Stromal cell of bone marrow (primary cell): Measurements from ENCODE around the gene PHYKPL.

Source experiments
- DNase-seq: peaks from one replicate; pipeline ENCODE4 v3.0.0-alpha.2; 2012; ENCODE audit warnings: low read depth

PHYKPL gene

DNA sequence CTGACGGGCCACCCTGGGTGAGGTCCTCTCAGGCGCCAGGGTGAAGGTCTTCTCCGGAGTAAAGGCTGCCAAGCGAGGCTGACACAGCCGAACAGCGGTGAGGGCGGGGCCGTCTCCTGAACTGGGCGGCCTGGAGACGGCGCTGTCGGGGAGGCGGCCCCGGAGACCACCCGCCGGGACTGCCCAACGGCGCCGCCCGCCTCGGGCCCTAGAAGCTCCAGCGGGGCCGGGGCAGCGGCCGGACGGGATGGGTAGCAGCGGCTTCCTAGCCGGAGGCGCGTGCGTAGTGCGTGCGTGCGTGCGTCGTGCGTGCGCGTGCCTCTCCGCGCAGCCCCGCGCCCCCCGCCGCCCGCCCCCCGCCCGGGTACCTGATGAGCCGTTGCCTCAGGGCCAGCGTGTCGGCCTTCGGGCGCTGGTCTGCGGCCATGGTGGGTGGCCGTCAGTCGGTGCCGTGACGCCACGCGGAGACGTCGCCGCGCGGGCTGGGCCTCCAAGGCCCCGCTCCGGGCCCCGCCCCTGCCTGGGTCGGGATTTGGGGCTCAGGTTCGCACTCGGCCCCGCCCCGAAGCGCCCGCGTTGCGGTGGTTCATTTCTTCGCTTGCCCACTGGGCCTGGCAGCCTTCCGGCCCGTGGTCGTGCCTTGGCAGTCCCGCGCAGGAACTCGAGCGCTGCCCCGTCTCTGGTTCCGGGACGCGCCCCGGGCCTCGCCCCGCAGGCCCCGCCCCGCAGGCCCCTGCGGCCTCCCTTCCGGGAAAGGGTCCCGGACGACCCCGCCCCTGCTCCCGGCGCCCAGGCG is at the start of gene PHYKPL:
PHYKPL (minus strand) TSS at position 679 of the 796 bp plus-strand sequence; CDS start at position 427, 252 bp downstream.
- DNase-seq, result no peak

DNA sequence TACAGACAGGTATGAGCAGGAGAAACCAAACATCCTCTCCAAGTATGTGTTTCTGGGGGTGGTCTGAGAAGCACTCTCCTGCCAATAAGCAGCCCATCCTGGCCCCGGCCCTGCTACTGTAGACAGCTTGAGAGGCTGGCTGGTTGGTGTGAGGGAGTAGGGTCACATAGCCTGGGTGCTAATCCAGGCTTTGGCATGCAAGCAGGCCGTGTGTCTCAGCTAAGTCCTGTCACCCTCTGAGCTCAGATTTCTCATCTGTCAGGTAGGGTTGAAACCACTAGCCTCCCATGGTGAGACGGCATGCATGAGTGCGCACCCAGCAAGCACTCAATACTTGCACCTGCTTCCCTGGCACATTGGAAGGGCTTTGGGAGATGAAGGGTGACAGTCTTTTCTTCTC is 49.8 kb upstream of the PHYKPL start:
- DNase-seq, result no peak

DNA sequence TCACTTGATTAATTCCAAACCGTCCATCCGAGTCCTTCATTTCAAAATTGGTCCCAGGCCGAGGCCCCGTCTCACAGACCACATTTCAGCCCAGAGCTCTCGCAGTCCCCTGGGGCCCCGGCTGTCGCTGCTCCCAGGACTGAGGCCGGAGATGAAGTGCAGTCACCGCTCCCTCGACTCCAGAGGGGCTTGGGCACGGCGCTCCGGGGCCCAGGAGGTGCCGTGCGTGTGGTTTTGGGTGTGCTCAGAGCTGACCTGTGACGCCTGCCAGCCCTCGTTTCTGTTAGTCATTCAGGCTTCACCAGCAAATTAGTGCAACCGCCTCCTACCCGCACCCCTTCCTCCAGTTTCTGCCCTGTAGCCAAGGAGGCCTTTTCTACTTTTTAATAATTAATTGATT is 48.7 kb upstream of the PHYKPL start:
- DNase-seq, result no peak

DNA sequence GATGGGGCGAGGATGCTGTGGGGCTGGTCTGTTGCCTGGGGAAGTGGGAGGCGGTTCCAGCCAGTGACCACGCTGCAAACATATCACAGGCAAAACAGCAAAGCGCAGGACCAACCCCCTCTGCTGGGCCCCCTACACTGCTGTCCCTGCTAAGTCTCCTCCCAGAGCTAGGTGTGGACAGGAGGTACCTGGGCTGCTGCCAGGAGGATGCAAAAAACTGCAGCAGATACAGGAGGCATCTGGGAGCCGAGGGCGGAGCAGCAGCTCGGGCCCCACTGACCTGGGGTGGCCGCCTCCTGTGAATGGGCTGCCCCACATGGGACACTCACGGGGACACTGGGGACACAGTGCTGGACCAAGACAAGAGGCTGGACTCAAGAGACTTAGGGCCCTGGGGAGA is 48.0 kb upstream of the PHYKPL start:
- DNase-seq, result no peak

DNA sequence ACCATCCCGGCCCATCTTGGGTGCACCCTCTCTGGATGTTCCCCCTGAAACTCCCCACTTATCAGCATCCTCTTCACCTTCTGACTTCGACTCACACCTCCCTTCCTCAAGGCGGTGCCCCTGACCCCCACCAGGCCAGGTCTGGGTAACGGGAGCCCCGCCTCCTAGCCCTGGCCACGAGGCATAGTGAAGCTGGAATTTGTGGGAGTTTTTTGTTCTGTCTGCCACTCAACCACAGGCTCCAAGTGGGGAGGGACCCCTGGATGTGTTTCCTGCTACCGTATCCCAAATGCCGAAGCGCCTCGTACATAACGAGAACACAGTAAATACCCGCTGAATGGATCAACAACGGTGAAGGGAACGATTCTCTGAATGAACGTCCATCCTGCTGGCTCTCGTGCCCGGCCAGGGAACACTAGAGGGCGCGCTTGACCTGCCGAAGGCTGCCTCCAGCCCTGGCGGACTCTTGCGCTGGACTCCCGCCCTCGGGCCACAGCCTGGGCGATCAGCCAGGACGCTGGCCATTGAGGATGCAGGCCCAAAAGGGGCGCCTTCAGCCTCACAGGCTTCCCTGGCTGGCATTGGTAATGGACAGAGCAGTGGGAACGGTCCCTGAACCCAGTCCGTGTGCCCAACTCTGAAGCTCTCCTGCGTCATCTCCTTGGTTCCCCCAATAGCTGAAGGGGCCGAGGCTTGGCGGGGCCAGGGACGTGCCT is 47.3 kb upstream of the PHYKPL start:
- DNase-seq, result peak; percentile 37

DNA sequence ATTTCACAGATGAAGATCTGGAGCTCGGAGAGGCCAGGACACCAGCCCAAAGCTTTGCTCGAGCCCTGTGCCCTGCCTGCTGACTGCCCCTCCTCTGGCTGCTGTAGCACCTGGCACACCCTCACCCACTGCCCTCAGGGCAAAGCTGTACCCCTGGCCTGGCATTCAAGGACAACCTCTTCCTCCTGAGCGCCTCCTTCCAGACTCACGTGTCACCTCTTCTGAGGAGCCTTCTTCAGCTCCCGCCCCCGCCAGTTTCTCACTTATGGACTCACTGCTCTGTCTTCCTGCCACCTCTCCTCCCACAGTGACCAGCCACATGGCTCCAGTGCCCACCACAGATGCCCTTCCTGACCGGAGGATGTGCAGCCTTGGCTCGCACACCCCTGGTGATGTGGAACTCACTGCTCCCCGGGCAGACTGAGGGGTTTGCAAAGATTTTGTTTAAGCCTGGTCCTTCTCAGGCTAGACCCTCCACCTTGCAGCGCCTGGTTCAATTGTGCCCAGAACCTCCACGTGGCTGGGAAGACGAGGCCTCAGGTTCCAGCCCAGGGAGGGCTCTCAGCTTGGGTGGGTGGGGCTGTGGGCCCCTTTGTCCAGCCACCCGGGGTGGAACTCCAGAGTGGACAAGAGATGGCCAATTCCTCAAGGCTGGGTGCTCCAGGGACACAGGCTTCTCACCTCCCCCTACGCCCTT is 46.6 kb upstream of the PHYKPL start:
- DNase-seq, result no peak

DNA sequence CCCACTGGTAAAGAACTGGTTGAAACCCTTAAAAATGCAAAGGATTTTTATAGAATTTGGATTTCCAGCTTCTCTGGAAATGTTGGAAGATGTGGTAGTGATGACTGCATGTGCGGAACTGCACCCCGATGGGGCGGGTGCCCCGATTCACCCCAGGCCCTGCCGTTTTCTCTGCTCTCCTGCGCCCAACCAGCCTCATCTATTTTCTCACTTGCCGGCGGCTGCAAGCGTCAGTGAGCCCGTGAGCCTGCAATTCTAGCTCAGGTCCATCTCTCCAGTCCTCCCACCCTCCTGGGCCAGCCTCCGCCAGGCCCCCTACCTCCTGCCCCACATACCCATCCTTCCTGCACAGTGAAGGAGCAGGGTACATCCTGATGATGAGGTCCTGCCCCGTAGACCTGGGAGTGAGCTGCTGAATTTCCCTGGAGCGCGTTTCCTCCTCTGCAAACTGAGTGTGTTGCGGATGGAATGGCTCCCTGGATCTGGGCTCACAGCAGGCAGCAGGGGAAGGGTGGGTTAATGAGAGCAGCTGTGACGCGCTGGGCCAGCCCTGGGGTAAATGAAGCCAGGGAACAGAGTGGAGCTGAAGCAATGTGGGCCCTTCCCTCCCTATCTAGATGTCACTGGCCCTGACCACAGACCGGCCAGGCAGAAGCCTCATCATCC is 45.9 kb upstream of the PHYKPL start:
- DNase-seq, result no peak

DNA sequence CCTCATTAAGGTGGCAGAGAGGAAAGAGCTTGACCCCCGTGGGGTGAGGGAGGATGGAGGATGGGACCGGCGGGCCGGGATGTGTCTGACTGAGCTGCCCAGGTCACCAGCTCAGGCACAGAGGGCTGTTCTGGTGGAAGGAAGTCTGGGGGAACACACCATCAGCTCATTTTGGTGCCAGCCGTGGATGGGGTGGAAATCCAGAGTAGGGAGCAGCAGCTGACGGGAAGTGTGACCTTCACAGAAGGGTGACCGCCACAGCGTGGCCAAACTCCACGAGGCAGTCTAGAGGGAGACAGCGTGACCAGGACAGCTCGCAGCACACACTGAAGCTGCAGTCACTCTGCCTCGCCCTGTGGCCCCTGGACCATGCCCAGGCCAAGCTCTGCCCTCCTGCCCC is 45.3 kb upstream of the PHYKPL start:
- DNase-seq, result no peak

DNA sequence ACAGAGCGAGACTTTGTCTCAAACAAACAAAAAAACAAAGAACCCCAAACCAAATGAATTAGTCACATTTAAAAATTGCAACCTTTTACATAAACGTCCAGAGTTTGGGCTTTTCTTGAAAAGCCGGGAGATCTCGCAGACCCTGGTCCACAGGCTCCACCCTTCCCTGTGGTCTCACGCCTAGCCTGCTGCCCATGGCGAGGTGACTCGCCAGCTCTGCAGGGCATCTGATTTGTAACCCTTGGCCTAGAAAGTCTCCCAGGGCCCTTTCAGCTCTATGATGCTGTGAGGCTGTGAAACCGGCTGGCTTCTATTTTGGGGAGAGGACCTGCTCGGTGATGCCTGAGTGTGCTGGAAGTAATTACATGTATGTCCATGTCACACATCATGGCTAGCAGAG is 44.7 kb upstream of the PHYKPL start:
- no peak for DNase-seq

DNA sequence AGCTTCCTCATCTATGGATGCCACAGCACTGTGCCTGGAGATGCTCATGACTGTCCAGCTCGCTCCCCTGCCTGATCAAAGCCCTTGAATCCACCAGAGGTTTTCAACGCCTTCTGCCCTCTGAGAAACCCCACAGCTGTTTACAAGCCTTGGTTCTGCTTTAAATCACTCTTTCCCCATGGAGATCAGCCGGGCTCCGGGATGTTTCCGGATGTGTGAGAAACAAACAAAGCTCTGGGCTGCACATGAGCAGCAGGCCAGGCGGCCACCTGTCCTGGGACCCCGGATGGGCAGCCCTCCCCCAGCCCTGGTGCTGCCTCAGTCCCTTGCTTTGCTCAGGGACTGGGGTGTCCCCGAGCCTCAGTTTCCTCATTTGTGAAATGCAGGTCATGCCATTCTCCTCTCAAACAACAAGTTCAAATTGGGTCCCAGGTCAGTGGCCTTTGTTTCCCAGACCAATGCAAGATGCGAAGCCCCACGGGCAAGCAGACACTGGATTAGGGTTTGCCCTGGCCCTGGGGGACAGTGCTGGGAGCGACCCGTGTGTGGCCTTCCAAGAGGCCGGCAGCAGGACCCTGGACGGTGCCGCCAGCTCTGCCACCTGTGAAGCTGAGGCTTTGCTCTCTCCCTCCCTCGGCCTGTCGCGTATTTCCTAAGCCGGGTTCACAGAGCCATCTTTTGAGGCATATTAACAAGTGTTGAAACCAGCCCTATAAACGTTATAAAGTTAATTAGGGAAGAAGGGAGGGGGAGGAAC is 42.4 kb upstream of the PHYKPL start:
- no peak for DNase-seq

DNA sequence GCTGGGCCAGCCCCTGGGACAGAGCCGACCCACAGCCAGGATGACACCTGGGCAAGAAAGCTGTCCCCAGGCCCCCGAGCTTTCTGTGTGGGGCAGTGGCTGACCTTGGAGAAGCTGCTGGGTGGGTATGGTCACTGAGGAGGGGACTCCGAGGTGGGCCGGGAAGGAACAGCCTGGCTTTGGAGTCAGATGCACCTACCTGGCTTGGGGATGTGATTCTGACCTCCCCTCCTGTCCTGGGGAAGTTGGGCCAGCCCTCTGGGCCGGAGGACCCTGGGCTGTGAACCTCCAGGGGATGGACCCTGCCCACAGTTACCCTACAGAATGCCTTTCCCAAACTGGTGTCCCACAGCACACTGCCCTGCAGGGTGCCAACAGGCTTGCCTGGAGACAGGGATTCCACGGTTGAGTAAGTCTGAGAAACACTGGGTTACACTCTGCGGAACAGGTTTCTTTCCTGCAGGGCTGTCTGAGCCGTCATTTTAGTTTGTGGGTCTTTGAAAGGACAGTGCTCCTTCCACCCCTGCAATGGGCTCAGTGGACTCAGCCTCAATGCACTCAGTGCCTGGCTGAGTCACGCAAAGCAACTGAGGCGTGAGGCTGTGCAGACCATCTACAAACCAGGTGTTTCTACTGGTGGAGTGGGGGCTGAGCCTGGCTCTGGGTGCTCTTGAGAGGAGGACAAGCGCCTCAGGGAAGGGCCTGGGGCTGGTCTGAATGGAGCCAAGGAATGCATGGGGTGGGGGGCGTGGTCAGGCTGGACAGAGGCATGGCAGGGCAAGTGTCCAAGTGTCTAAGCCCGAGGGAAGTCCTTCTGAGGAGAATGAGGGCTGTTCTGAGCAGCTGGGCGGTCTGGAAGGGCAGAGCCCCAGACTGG is 41.3 kb upstream of the PHYKPL start:
- no peak for DNase-seq

DNA sequence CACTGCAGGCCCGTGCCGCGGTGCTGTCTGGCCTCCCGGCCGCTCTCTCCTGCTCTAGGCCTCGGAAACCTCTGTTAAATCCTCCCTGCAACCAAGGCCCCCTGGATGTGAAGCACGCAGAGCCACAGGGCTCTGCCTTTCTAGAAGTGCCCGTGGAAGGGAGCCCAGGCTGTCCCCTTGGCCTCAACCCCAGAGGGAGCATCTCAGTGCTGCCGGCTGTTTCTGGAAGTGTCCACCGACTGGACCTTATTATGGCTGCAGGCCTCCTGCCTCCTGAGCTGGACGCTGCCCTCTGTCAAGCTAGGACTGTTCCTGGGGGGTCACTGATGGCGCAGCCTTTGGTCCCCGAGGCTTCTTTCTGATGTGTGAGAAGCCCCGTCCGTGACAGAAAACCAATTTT is 40.4 kb upstream of the PHYKPL start:
- DNase-seq, result no peak

DNA sequence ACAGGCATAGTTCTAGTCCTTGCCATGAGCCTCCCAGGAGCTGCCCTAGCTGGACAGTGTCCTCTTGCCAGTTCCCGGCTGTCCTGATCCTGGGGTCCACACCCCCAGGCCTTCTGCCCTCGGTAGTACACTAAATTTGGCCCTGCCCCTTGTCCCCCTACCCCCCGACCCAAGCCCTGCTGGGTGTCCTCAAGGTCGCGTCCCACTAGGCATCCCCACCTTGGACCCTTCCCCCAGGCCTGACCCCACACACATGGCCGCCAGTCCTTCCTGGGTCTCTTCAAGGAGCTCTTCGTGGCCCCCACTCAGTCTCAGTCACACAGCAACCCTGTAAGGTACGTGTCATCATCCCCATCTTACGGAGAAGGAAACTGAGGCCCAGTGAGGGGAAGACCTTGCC is 40.0 kb upstream of the PHYKPL start:
- DNase-seq, result no peak

DNA sequence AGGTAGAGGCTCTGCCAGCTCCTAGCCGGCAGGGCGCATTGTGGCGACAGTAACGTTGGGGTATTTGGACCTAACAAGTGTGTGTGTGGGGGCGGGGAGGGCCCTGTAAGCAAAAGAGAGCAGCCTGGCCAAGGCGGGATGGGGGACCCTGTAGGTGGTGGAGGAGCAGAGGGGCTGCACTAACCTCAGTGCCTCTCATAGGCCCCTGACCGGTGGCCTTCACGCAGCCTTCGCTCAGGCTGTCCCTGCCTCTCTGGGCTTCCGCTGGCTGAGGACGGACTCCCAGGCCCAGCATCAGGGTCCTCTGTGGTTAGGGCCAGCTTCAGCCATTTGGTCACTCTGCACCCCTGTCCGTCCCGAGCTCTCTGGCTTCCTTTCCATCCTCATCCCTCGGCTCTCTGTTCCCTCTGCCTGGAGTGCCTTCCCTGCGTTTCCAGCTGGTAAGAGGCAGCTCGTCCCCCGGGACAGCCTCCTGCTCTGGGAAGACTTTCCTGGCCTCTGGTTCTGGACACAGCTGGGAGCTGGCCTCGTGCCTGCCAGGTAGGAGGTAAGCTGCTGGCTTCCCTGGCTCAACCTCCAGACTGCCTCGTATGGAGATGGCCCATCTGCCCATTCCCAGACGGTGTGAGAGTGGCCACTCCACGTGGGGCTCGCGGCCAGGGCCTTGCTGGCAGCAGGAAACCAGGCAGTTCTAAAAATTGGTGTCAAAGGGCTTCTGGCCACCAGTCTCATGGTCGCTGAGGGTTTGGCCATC is 39.3 kb upstream of the PHYKPL start:
- no peak for DNase-seq

DNA sequence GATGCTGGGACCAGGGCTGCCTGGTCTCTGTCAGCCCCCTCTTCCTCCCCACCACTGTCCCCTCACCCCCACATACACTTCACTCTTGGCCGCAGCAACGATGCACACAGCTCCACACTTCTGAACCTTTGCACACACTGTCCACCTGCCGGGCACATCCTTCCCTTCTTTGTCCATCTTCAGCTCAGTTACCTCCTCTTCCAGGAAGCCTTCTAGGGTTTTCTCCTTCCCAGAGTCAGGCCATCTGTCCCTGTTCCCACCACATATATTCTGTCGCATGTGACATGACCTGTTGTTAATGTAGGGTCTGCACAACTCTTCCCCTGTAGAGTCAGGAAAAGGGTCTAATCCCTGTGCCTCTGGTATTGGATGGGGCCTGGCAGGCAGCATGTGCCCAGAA is 38.6 kb upstream of the PHYKPL start:
- no peak for DNase-seq

DNA sequence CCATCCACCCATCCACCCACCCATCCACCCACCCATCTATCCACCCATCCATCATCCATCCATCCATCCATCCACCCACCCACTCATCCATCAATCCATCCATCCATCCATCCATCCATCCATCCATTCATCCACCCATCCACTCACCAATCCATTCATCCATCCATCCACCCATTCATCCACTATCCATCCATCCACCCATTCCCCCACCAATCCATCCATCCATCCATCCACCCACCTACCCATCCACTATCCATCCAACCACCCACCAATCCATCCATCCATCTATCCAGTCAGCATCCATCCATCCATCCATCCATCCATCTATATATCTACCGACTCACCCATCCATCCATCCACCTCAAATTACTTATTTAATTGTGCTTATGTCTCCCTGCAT is 36.9 kb upstream of the PHYKPL start:
- no peak for DNase-seq

DNA sequence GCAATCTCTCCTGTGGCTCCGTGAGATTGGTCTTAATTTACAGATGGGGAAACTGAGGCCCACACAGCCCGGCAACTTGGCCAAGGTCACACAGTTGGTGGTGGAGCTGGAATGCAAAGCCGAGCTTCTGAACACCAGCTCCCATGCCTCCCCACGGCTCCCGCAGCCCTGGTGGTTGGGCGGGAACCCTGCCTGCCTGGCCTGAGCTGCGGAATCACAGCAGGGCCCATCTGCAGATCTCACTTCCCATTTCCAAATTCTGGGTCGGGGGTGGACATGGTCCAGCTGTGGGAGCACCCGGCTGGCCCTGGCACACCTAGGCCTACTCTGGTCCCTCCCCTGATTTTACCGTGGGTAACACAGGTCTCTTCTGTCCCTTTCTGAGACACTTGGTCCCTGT is 35.3 kb upstream of the PHYKPL start:
- no peak for DNase-seq

DNA sequence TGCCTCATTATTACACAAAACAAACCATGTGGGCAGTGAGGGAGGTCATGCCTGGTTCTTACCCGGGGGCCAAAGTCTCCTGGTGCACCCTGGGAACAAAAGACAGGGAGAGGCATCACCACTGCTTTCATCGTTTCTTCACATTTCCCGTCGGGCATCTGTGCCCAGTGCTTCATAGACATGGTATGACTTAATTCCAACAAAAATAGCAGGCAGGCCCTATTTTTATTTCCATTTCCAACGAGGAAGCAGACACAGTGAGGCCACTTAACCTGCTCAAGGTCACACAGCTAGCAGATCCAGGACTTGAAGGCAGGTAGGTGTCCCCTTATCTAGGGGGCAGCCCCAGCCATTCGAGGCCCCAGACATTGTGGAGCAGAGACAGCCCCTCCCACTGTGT is 34.6 kb upstream of the PHYKPL start:
- DNase-seq, result no peak

DNA sequence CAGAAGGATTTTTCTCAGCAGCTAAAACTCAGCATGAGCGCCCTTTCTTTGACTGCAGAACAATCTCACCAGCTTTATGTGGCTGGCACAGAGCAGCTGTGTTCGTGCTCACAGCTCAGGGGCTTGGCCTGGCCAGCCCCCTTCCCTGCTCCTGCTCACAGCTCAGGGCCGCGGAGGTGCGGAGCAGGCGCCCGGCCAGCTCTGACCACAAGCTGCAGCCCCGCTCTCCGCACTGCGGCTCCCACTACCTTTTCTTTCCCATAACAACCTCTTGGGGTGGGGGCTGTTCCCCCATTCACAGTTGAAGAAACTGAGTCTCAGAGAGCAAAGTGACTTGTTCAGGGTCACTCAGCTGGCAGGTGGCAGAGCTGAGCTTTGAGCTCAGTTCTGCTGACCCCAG is 34.0 kb upstream of the PHYKPL start:
- no peak for DNase-seq

DNA sequence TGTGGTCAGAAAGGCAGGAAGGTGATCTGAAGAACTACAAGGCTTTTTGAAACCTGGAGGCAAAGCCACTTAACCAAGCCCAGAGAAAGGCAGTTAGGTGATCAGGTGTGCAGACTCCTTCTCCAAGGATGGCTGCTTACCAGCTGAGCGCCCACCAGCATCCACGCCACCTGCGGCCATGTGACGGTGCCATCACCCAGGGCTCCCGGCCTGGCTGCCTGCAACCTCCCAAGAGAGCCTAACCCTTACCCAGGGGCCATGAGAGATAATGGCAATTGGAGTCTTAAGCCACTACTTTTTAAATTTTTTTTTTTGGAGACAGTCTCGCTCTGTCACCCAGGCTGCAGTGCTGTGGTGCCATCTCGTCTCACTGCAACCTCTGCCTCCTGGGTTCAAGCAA is 33.1 kb upstream of the PHYKPL start:
- no peak for DNase-seq
